ENCODE results near the gene UGT3A1.

DNA sequence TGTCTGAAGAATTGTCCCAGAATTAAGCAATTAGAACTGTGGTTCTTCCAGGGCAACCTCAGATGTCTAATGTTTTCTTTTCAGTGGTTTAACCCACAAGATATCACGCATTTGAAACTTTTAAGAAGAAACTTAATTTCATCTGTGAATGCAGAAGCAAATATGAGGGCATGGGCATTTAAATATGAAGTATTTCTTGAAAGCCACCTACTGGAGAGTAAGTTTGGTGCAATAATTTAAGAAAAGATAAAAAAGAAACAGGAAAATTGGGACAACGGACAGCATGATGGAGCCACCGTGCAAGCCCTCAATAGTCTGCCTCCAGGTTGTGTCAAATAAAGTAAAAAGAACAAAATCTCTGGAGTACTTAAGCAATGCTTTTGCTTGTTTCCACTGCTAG, 51.6 kb downstream of the UGT3A1 start:
- no peak for TF ChIP-seq POLR2A (IDR thresholded peaks at IDR 0.05)
- TF ChIP-seq, protein P1, sequence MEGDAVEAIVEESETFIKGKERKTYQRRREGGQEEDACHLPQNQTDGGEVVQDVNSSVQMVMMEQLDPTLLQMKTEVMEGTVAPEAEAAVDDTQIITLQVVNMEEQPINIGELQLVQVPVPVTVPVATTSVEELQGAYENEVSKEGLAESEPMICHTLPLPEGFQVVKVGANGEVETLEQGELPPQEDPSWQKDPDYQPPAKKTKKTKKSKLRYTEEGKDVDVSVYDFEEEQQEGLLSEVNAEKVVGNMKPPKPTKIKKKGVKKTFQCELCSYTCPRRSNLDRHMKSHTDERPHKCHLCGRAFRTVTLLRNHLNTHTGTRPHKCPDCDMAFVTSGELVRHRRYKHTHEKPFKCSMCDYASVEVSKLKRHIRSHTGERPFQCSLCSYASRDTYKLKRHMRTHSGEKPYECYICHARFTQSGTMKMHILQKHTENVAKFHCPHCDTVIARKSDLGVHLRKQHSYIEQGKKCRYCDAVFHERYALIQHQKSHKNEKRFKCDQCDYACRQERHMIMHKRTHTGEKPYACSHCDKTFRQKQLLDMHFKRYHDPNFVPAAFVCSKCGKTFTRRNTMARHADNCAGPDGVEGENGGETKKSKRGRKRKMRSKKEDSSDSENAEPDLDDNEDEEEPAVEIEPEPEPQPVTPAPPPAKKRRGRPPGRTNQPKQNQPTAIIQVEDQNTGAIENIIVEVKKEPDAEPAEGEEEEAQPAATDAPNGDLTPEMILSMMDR (IDR thresholded peaks at IDR 0.05): no peak

Data from lower leg skin (tissue), 3 donors.